ENCODE data around the gene PKN2. TPM values are rescaled to one million over a fixed set of nuclear protein-coding genes. Genes with fewer than 3 reads are reported as not detected.

PKN2 gene
- total and polyA plus RNA-seq, 2 of the 4 experiments (the other 2 are of a cell fraction): 12.7 to 22.2 TPM

DNA sequence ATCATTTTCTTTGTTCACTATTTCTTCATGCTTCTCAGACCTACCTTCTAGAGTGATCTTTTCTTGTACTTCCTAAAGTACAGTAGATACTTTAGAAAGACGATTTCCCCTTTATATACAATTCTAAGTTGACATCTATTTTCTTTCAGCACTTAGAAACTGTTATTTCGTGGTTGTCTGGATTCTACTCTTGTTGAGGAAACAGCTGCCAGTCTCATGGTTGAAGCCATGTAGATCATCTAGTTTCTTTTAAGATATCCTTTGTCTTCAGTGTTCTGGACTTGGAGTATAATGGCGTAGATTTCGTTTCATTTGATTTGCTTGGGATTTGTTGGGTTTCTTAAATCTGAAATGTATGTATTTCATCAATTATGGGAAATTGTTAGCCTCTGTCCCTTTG is 67.6 kb downstream of the PKN2 start:
- peaks cover 6 to 15% of the 10 kb centered on the region in 2 experiments; a peak in 3 of 4 replicates for H3K79me1 ChIP-seq (ENCODE audit: low read depth in 1 of 2, low read length in 2 of 2)
- H3K4me1 ChIP-seq (ENCODE audit: control insufficient read depth, insufficient read depth, low read length): no peaks in the 10 kb centered on the region
- H3K9ac ChIP-seq (ENCODE audit: low read depth, low read length): no peak overlapping the region
- no peak overlapping the region for H3K18ac ChIP-seq (ENCODE audit: low read depth, low read length)
- DNase-seq (no peak), ATAC-seq (ENCODE audit: low read depth) (no peak)
- H2AFZ ChIP-seq (replicated peaks; ENCODE audit: low read length, poor library complexity): no peak overlapping the region
- no peak overlapping the region for H3K4ac ChIP-seq (ENCODE audit: low read depth, low read length)
- H2BK120ac ChIP-seq (ENCODE audit: low read depth, low read length): no peak overlapping the region
- no peak overlapping the region for H3K4me3 ChIP-seq (ENCODE audit: insufficient read depth, low read depth, low read length)
- WGBS, 2 experiments (ENCODE audit: extremely low coverage in 2 of 2, insufficient read length in 1 of 2): no CpG with 5 or more reads among the region's 4 CpGs
- POLR2A ChIA-PET (ENCODE audit: unreplicated experiment): no interaction called here
- H4K8ac ChIP-seq (ENCODE audit: low read depth in 2 of 2, low read length in 2 of 2): no peak overlapping the region
- no peaks in the 10 kb centered on the region for H3K27me3 ChIP-seq (ENCODE audit: control insufficient read depth, insufficient read depth, low read length)
- TF ChIP-seq, protein P1, sequence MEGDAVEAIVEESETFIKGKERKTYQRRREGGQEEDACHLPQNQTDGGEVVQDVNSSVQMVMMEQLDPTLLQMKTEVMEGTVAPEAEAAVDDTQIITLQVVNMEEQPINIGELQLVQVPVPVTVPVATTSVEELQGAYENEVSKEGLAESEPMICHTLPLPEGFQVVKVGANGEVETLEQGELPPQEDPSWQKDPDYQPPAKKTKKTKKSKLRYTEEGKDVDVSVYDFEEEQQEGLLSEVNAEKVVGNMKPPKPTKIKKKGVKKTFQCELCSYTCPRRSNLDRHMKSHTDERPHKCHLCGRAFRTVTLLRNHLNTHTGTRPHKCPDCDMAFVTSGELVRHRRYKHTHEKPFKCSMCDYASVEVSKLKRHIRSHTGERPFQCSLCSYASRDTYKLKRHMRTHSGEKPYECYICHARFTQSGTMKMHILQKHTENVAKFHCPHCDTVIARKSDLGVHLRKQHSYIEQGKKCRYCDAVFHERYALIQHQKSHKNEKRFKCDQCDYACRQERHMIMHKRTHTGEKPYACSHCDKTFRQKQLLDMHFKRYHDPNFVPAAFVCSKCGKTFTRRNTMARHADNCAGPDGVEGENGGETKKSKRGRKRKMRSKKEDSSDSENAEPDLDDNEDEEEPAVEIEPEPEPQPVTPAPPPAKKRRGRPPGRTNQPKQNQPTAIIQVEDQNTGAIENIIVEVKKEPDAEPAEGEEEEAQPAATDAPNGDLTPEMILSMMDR (conservative IDR thresholded peaks at IDR 0.05; ENCODE audit: low read depth, low read length): no peak
- TF ChIP-seq SMC3 (IDR thresholded peaks at IDR 0.05; ENCODE audit: low read depth, low read length) (no peak), NFE2L2 (IDR thresholded peaks at IDR 0.05; ENCODE audit: low read depth, low read length) (no peak), MAFK (IDR thresholded peaks at IDR 0.05; ENCODE audit: low read depth, low read length) (no peak), MXI1 (IDR thresholded peaks at IDR 0.05; ENCODE audit: borderline replicate concordance, low read depth, low read length) (no peak), FOS (IDR thresholded peaks at IDR 0.05; ENCODE audit: low read depth, low read length) (no peak), CEBPB (IDR thresholded peaks at IDR 0.05; ENCODE audit: low read depth, low read length) (no peak), BHLHE40 (IDR thresholded peaks at IDR 0.05; ENCODE audit: low read depth, low read length) (no peak), CHD1 (IDR thresholded peaks at IDR 0.05; ENCODE audit: low read depth, low read length) (no peak), POLR2A (IDR thresholded peaks at IDR 0.05; ENCODE audit: low read depth, low read length) (no peak), RFX5 (IDR thresholded peaks at IDR 0.05; ENCODE audit: low read depth, low read length) (no peak), RCOR1 (IDR thresholded peaks at IDR 0.05; ENCODE audit: insufficient replicate concordance, low read length) (no peak), RAD21 (IDR thresholded peaks at IDR 0.05; ENCODE audit: low read length) (no peak), MAZ (IDR thresholded peaks at IDR 0.05; ENCODE audit: borderline replicate concordance, low read depth, low read length) (no peak)
- TF ChIP-seq, protein P2, sequence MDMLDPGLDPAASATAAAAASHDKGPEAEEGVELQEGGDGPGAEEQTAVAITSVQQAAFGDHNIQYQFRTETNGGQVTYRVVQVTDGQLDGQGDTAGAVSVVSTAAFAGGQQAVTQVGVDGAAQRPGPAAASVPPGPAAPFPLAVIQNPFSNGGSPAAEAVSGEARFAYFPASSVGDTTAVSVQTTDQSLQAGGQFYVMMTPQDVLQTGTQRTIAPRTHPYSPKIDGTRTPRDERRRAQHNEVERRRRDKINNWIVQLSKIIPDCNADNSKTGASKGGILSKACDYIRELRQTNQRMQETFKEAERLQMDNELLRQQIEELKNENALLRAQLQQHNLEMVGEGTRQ (IDR thresholded peaks at IDR 0.05; ENCODE audit: low read depth, low read length): no peak
- TF ChIP-seq, protein P3, sequence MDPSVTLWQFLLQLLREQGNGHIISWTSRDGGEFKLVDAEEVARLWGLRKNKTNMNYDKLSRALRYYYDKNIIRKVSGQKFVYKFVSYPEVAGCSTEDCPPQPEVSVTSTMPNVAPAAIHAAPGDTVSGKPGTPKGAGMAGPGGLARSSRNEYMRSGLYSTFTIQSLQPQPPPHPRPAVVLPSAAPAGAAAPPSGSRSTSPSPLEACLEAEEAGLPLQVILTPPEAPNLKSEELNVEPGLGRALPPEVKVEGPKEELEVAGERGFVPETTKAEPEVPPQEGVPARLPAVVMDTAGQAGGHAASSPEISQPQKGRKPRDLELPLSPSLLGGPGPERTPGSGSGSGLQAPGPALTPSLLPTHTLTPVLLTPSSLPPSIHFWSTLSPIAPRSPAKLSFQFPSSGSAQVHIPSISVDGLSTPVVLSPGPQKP (IDR thresholded peaks at IDR 0.05; ENCODE audit: borderline replicate concordance, low read depth, low read length): no peak
- CTCF ChIA-PET: no interaction called here
- no peaks in the 10 kb centered on the region for H3K9me1 ChIP-seq (ENCODE audit: insufficient read depth, low read length)
- no peak overlapping the region for H2BK5ac ChIP-seq (ENCODE audit: low read depth, low read length, poor library complexity, severe bottlenecking)
- H4K20me1 ChIP-seq (ENCODE audit: insufficient read depth, low read length): no peaks in the 10 kb centered on the region
- H4K91ac ChIP-seq (ENCODE audit: insufficient read depth, low read depth, low read length): no peak overlapping the region
- intact Hi-C loops (cut with micrococcal nuclease) (no loop called here), in situ Hi-C loops (cut with MboI; ENCODE audit: low sequenced_read_pairs) (no loop called here), dilution Hi-C loops (cut with HindIII; ENCODE audit: low sequenced_read_pairs, unreplicated experiment) (no loop called here)
- no peak overlapping the region for H3K23ac ChIP-seq (ENCODE audit: low read depth, low read length)
- no TSS peak for BruUV-seq (replicated peaks)
- H3K36me3 ChIP-seq (ENCODE audit: control insufficient read depth, insufficient read depth, low read length): peaks cover 2% of the 10 kb centered on the region
- no peak overlapping the region for H3K56ac ChIP-seq (ENCODE audit: extremely low read depth, insufficient read depth, low read length)
- H2AK5ac ChIP-seq (ENCODE audit: low read depth, low read length): no peak overlapping the region
- no peak overlapping the region for H2AK9ac ChIP-seq (replicated peaks; ENCODE audit: low read depth, low read length, poor library complexity)
- no peak overlapping the region for H3K14ac ChIP-seq (replicated peaks; ENCODE audit: low read depth, low read length)
- H3K4me2 ChIP-seq (ENCODE audit: low read depth, low read length): no peak overlapping the region
- H3K27ac ChIP-seq (ENCODE audit: insufficient read depth, low read length): no peak overlapping the region
- no peak overlapping the region for H2BK15ac ChIP-seq (ENCODE audit: low read depth, low read length)
- H4K5ac ChIP-seq (ENCODE audit: low read depth, low read length): no peak overlapping the region
- no peak overlapping the region for H2BK20ac ChIP-seq (ENCODE audit: low read depth, low read length)
- no peaks in the 10 kb centered on the region for H3K9me3 ChIP-seq (ENCODE audit: control insufficient read depth, insufficient read depth, low read length)
